ENCODE measurements around the gene SLC25A23. TPM values are rescaled to one million over a fixed set of nuclear protein-coding genes. Genes with fewer than 3 reads are reported as not detected.
A peak's percentile ranks its signal among the peaks of the same experiment; 100 is the strongest.

The SLC25A23 gene
- total and polyA plus RNA-seq, 5 donors: 59.6 to 95.5 (median 86.6) TPM

DNA sequence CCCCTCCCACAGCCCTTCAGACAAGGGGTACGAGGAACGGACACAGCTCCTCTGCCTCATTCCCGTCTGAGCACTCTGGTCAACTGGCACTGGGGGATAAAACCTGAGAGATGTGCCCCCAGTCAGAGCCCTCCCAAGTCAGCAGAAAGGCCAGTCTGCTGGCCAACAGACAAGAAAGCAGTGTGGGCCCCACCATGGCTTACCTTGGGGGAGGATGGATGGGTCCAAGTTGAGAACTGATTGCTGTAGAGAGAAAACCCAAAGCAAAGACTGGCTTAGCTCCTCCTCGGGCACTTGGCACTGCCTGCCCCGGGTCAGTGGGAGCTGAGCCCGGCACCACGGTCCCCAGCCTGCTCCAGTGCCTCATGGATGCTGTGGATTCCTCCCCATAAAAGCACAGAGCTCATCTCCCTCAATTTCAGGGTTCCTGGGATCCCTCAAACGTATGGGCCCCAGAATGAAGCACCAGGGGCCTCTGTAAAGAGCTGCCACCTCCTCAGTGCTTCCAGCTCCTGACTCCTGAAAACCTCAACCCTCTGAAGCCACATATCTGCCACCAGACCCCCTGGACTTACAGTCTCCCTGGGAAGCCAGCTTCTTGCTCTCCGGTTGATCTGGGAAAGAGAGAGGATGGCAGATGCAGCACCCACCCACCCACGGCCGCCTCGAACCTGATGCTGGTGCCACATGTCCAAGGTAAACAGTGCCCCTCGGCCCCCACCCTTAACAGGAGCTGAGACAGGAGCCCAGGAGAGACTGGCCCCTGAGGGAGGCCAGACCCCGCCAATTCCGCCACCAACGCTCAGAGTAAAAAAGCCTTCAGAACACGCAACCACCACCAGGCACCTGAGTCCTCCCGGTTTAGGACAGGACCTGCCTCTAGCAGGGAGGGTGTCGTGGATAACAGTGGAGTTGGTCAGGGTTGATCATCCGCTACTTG lies 38.2 kb downstream of the SLC25A23 start:
- H3K4me1 ChIP-seq (ENCODE audit: control insufficient read depth, insufficient read depth, low read length): peaks cover 5% of the 10 kb centered on the region

DNA sequence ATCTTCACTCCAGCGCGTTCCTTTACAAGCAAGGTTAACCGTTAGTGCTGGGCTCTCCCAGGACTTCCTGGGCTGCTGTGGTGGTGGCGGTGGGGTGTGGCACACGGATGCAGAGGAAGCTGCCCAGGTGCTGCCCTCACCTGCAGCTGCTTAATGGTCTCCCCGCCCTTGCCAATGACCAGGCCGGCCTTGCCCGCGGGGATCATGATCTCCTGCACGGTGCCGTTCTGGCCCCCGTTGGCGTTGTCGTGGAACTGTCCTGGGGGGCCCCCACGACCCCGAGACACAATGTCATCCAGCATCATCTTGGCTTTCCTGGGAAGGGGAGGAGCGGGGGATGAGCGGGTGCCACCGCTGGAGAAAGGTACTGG lies 41.0 kb downstream of the SLC25A23 start:
- no peaks in the 10 kb centered on the region for H3K27me3 ChIP-seq (ENCODE audit: control insufficient read depth, insufficient read depth)
- intact Hi-C loops (cut with DNase I): no loop called here
- no peak overlapping the region for H3K27ac ChIP-seq (ENCODE audit: low read length)
- peaks cover 4% of the 10 kb centered on the region for H3K4me1 ChIP-seq (ENCODE audit: control insufficient read depth, insufficient read depth, low read length)
- H3K9me3 ChIP-seq (ENCODE audit: control insufficient read depth, low read length): no peaks in the 10 kb centered on the region
- 90% methylated on average over 19 of the region's 19 CpGs for WGBS
- peak in 1 of 3 donors; percentile 33 for DNase-seq
- H3K4me3 ChIP-seq (ENCODE audit: low read length): no peak overlapping the region
- no peak for ATAC-seq

More for the DNA sequence above, 38.2 kb downstream of the SLC25A23 start:
- DNase-seq (peak in 1 of 3 donors; percentile 40), ATAC-seq (no peak)
- Histone ChIP-seq H3K27ac (ENCODE audit: low read length) (no peak overlapping the region), H3K27me3 (ENCODE audit: control insufficient read depth, insufficient read depth) (no peaks in the 10 kb centered on the region), H3K4me3 (ENCODE audit: low read length) (no peak overlapping the region), H3K9me3 (ENCODE audit: control insufficient read depth, low read length) (no peaks in the 10 kb centered on the region)
- intact Hi-C loops (cut with DNase I): no loop called here
- WGBS: 74% methylated on average over 20 of the region's 20 CpGs

DNA sequence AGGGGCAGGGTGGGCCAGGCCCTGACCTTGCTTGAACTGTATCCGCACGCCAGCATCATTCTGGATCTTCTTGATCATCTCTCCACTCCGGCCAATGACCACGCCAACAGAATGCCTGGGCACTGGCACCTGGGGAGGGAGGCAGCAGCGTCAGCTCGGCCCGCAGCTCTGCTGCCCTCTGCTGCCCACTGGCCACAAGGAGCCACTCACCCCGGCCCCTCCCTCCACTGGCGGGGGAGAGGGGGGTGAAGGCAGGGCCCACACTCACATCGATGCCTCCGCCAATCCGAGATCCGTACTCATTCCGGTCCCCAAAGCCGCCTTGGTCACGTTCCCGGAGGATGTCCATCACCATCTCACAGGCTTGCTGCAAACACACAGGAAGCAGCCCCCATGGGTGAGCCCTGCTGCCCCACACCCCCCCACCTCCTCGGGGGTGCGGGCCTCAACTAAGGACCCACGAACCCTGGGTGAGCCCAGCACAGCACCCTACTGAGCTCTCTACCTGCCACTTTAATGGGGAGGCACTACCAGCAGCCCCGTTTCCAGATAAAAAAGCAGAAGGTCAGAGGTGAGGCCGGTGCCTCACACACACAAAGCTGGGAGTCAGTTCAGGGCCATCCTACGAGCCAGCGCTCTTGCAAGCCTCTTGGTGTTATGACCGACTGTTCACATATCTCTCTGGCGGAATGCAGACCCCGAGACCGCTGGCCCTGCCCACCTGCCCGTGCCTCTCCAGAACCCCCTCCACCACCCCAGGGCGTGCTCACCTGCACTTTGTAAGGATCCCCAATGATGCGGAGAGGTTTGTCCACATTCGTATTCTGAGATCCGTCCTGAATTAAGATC lies 41.7 kb downstream of the SLC25A23 start:
- 67% methylated on average over 33 of the region's 33 CpGs for WGBS
- intact Hi-C loops (cut with DNase I): no loop called here
- Histone ChIP-seq H3K4me1 (ENCODE audit: control insufficient read depth, insufficient read depth, low read length) (peaks cover 1% of the 10 kb centered on the region), H3K27ac (ENCODE audit: low read length) (no peak overlapping the region), H3K27me3 (ENCODE audit: control insufficient read depth, insufficient read depth) (no peaks in the 10 kb centered on the region), H3K4me3 (ENCODE audit: low read length) (no peak overlapping the region), H3K9me3 (ENCODE audit: control insufficient read depth, low read length) (no peaks in the 10 kb centered on the region)
- peak; percentile 24 to 38 for ATAC-seq
- peak; percentile 29 to 77 (median 69) for DNase-seq

DNA sequence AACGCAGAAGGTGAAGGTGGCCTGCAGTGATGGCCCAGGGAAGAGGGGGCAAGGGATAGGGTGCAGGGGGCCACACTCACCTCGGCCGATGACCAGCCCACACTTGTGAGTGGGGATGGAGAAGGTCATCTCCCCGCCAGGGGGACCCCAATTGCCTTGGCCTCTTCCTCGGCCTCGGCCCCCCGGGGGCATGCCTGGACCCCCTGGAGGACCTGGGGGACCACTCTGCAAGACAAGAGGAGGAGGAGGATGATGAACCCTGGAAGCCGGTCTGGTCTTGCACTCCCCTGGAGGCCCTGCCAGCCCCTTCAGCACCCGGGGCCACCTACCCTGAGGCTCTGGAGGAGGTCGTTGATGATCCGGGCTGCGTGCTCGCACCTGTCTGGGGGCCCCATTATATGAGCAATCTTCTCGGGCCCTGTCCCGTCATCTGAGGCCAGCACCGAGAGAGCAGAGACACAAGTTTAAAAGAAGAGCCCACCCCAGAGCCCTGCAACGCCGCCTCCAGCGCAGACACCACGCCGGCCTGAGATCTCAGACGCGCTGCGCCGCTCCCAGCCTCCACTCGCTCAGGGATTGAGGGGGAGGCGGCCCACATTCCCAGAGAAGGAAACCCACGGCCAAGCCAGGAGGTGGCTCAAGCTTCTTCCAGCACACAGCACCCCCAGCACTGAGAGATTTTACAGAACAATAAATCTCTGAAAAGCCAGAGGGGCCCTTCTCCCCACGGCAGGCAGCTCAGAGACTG lies 42.8 kb downstream of the SLC25A23 start:
- Histone ChIP-seq H3K27me3 (ENCODE audit: control insufficient read depth, insufficient read depth) (no peaks in the 10 kb centered on the region), H3K4me3 (ENCODE audit: low read length) (no peak overlapping the region), H3K9me3 (ENCODE audit: control insufficient read depth, low read length) (no peaks in the 10 kb centered on the region), H3K27ac (ENCODE audit: low read length) (no peak overlapping the region), H3K4me1 (ENCODE audit: control insufficient read depth, insufficient read depth, low read length) (no peaks in the 10 kb centered on the region)
- DNase-seq (peak in 1 of 3 donors; percentile 20), ATAC-seq (no peak)
- WGBS: 93% methylated on average over 29 of the region's 29 CpGs
- intact Hi-C loops (cut with DNase I): no loop called here

DNA sequence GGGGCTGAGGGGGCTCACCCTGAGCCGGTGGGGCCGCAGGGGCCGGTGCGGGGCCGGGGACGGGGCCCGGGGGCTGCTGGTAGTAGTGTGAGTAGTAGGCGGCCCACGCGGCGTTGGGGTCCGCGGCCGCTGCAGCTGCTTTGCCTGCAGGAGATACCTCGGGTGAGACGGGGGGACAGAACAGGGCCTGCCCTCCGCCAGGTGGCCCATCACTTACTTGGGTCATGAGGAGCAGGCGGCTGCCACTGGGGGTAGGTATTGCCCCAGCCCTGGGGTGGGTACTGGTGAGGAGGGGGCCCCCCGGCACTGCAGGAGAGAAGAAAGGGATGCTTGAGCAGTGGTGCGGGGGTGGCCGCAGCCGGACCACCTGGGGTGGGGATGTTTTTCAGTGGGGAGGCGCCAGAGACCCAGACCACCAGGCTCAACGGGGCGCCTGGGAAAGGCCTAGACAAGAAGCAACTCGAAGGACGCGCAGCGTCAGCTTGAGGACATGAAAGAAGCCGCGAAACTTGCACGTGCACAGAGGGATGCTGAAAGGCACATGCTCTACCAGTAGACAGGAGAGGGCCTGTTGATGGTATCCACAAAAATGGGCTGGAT lies 43.9 kb downstream of the SLC25A23 start:
- no peak for ATAC-seq
- H3K27ac ChIP-seq (ENCODE audit: low read length): no peak overlapping the region
- 92% methylated on average over 32 of the region's 32 CpGs for WGBS
- H3K4me3 ChIP-seq (ENCODE audit: low read length): no peak overlapping the region
- intact Hi-C loops (cut with DNase I): no loop called here
- H3K27me3 ChIP-seq (ENCODE audit: control insufficient read depth, insufficient read depth): no peaks in the 10 kb centered on the region
- DNase-seq: no peak
- H3K9me3 ChIP-seq (ENCODE audit: control insufficient read depth, low read length): no peaks in the 10 kb centered on the region
- no peaks in the 10 kb centered on the region for H3K4me1 ChIP-seq (ENCODE audit: control insufficient read depth, insufficient read depth, low read length)

DNA sequence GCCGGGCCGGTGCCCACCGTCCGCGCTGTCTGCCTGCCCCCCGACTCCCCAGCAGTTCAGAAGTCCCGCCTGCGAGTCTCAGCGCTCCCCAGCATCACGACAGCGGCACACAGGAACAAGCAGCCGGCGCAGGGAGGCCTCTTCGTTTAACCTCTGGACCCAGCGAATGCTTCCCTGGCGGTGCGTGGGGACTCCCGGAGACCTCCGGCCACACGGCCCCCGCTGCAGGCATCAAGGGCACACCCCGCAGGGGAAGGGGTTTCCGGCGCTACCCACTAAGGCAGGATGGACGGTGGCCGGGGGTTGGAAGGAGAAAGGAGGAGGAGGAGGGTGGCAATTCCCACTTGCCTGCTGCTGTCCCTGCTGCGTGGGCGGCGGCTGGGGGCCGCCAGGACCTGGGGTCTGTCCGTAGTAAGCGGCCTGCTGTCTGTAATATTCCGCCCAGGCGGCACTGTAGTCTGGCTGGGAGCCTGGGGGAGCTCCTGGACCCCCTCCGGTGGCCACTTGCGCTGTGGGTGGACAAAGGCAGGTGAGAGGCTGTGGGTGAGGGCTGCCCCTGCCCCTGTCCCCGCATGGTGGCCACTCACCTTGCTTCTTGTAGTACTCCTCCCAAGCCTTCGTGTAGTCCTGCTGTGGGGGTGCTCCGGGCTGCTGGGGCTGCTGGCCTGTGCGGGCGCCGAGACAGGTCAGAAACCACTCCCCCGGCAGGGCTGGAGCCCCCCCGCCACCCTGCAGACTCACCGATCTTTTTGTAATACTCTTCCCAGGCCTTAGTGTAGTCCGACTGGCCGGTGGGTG lies 44.6 kb downstream of the SLC25A23 start:
- ATAC-seq: no peak
- 92% methylated on average over 47 of the region's 47 CpGs for WGBS
- H3K27ac ChIP-seq (ENCODE audit: low read length): no peak overlapping the region
- no peaks in the 10 kb centered on the region for H3K4me1 ChIP-seq (ENCODE audit: control insufficient read depth, insufficient read depth, low read length)
- H3K9me3 ChIP-seq (ENCODE audit: control insufficient read depth, low read length): no peaks in the 10 kb centered on the region
- intact Hi-C loops (cut with DNase I): no loop called here
- H3K4me3 ChIP-seq (ENCODE audit: low read length): no peak overlapping the region
- H3K27me3 ChIP-seq (ENCODE audit: control insufficient read depth, insufficient read depth): no peaks in the 10 kb centered on the region
- DNase-seq: peak in 1 of 3 donors; percentile 63

DNA sequence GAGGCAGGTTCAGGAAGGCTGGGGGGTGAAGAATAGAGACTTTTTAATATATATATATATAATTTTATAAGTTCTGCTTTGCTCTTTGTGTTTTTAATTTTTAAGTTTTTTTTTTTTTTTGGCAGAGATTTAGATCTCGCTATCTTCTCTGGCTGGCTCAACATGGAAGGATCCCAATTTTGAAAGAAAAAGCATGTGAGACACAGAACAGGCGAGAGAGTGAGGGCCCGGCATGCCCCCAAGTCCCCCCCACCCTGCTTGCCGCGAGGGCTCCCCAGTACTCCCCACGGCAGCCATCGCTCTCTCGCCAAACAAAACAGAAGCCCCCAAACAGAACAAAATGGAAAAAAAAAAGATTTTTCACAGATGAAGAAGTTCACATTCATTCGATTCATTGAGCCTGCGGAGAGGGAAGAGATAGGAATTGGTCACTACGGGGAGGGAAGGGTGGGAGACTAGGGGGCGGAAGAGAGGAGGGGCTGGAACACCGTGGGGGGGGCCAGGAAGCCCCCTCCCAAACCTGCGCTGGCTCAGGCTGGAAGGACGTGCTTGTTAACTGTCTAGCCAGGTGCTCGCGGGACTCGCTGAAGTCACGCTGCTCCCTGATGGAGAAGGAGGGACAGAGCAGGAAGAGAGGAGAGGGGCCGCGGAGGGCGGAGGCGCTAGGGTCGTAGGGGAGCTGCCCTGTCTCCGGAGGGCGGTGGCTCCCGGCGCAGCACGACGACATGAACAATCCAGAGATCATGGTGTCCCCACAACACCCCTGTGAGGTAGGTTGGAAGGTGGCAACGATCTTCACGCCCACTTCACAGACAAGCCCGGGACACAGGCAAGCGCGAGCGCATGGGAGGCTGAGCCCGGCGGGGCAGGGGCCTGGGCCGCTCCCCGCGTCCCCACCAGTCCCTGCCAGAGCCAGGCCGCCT lies 45.6 kb downstream of the SLC25A23 start:
- WGBS: 69% methylated on average over 42 of the region's 42 CpGs
- no peak overlapping the region for H3K4me3 ChIP-seq (ENCODE audit: low read length)
- intact Hi-C loops (cut with DNase I): no loop called here
- no peaks in the 10 kb centered on the region for H3K4me1 ChIP-seq (ENCODE audit: control insufficient read depth, insufficient read depth, low read length)
- H3K9me3 ChIP-seq (ENCODE audit: control insufficient read depth, low read length): no peaks in the 10 kb centered on the region
- ATAC-seq (peak in 1 of 2 donors; percentile 4), DNase-seq (peak in 1 of 3 donors; percentile 60)
- H3K27ac ChIP-seq (ENCODE audit: low read length): no peak overlapping the region
- H3K27me3 ChIP-seq (ENCODE audit: control insufficient read depth, insufficient read depth): no peaks in the 10 kb centered on the region

DNA sequence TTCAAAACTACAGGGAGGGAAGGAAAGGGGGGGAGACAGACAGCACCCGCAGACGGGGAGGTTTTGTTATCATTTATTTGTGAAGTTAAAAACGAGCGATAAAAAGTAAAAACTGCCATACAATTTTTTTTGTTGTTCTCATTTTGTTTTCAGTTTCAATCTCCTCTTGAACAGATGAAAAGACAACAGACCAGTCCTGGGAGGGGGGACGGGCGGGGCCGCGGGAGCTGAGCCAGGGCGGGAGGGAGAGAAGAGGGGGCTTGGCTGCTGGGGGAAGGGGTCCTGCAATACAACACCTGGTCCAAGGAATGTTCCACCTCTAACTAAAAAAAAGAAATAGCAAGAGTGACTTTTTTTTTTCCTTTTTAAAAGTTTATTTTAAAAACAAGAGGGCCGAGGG lies 46.3 kb downstream of the SLC25A23 start:
- Histone ChIP-seq H3K4me3 (ENCODE audit: low read length) (no peak overlapping the region), H3K9me3 (ENCODE audit: control insufficient read depth, low read length) (no peaks in the 10 kb centered on the region), H3K27ac (ENCODE audit: low read length) (no peak overlapping the region), H3K27me3 (ENCODE audit: control insufficient read depth, insufficient read depth) (no peaks in the 10 kb centered on the region), H3K4me1 (ENCODE audit: control insufficient read depth, insufficient read depth, low read length) (no peaks in the 10 kb centered on the region)
- DNase-seq: peak in 1 of 3 donors; percentile 64
- ATAC-seq: no peak
- intact Hi-C loops (cut with DNase I): no loop called here
- WGBS: 43% methylated on average over 10 of the region's 10 CpGs

DNA sequence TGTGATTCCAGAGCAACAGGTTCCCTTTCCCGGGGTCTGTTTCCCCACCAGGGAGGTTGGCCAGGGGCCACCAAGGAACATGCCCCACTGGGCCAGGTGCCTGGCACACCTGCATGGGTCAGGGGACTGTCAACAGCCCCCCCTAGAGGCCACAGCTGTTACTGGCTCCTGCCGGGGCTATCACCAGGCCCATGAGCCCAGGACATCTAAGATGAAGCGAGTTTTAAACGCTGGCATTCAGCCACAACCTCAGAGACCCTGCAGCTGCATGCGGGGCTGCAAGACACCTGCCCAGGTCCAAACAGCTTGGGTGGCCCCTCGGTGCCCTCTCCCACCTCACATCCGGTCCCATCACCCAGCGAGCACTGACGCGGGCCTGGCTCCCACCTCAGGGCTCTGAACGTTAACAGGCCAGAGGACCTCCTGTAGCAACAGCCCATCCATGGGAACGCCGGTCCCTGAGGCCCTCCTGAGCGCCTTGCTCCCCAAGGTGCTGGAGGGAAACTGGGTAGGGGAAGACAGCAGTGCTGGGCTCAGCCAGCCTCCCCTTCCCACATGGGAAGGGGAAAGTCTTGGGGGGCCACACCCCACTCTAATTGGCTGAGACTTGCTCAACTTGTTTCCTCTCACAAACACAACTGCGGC lies 47.0 kb downstream of the SLC25A23 start:
- Histone ChIP-seq H3K27me3 (ENCODE audit: control insufficient read depth, insufficient read depth) (no peaks in the 10 kb centered on the region), H3K4me1 (ENCODE audit: control insufficient read depth, insufficient read depth, low read length) (no peaks in the 10 kb centered on the region), H3K4me3 (ENCODE audit: low read length) (no peak overlapping the region), H3K27ac (ENCODE audit: low read length) (peak overlapping the region; percentile 6), H3K9me3 (ENCODE audit: control insufficient read depth, low read length) (no peaks in the 10 kb centered on the region)
- DNase-seq (peak; percentile 38 to 70 (median 69)), ATAC-seq (peak; percentile 19 to 52)
- WGBS: 37% methylated on average over 15 of the region's 15 CpGs
- intact Hi-C loops (cut with DNase I): no loop called here

All from right cardiac atrium (tissue), 5 donors.